Esophagus muscularis mucosa (tissue), 4 donors: Measurements from ENCODE around the gene EPHB1. TPM values are rescaled to one million over a fixed set of nuclear protein-coding genes. Genes with fewer than 3 reads are reported as not detected.

ENCODE experiments used
- DNase-seq: peaks from one replicate; pipeline ENCODE4 v3.0.0-alpha.2; 2017; ENCODE audit errors: extremely low spot score
- H3K27ac ChIP-seq, 4 donors: fragments of 200-600 bp; sonication (generic); replicated peaks in 1 of 4; 1 replicate in 3 of 4; 2 replicates in 1 of 4; pipeline ENCODE4 v1.5.1; 2016 to 2019; ENCODE audit warnings: mild to moderate bottlenecking in 1 of 4
- H3K27me3 ChIP-seq, 4 donors: fragments of 200-600 bp; sonication (generic); one replicate each; pipeline versions ENCODE4 v1.5.1 to v1.6.0; 2016 to 2019
- H3K36me3 ChIP-seq, 4 donors: fragments of 200-600 bp; sonication (generic); one replicate each; pipeline ENCODE4 v1.5.1; 2016 to 2019
- H3K4me1 ChIP-seq, 4 donors: fragments of 200-600 bp; sonication (generic); one replicate each; pipeline ENCODE4 v1.5.1; 2016 to 2019
- H3K4me3 ChIP-seq, 4 donors: fragments of 200-600 bp; sonication (generic); 1 replicate in 2 of 4; 2 replicates in 2 of 4; pipeline ENCODE4 v1.5.1; 2016 to 2019; ENCODE audit warnings: mild to moderate bottlenecking in 4 of 4, moderate library complexity in 1 of 4
- H3K9me3 ChIP-seq, 4 donors: fragments of 200-600 bp; sonication (generic); 1 replicate in 3 of 4; 2 replicates in 1 of 4; pipeline ENCODE4 v1.5.1; 2016 to 2019
- EP300 ChIP-seq: sonication (generic); formaldehyde crosslinking; IDR thresholded peaks from one replicate; pipeline ENCODE4 v1.6.1; 2017; ENCODE audit warnings: antibody characterized with exemption
- POLR2A ChIP-seq: fragments of 450-650 bp; IDR thresholded peaks from one replicate; pipeline ENCODE4 v1.6.1; 2017; ENCODE audit warnings: antibody characterized with exemption, moderate library complexity, mild to moderate bottlenecking, low read depth
- POLR2AphosphoS5 ChIP-seq, 2 donors: sonication (generic); formaldehyde crosslinking; IDR thresholded peaks; one replicate each; pipeline ENCODE4 v1.6.1; 2017; ENCODE audit warnings: antibody characterized with exemption in 2 of 2
- WGBS: methylation state at CpG from one replicate; pipeline ENCODE4 v1.1.5; 2018; 5-methylcytosine and 5-hydroxymethylcytosine counted together
- intact Hi-C: fragments of 100-400 bp; cut with DNase I; formaldehyde crosslinking; loops from one replicate; pipeline ENCODE4 v1.15.1; 2023
- total RNA-seq, 4 donors: library from RNA; depleted of rRNA; stranded (reverse); fragments of >200 nt; gene quantifications; one replicate each; pipeline versions ENCODE4 v1.1.0 to v1.2.1, GENCODE V29; 2016
- TF ChIP-seq, protein P1 (sequence below), 3 experiments: fragments of 200-600 bp in 2 of 3; fragments of 450-650 bp in 1 of 3; sonication (generic) in 2 of 3; IDR thresholded peaks; one replicate each; pipeline ENCODE4 v1.5.1; 2017 to 2019; ENCODE audit warnings: antibody characterized with exemption in 3 of 3, mild to moderate bottlenecking in 2 of 3, moderate library complexity in 1 of 3

EPHB1 gene
- total RNA-seq, 4 donors from 2014 or later = under 0.01 to 6.1 (median 2.8) TPM

DNA sequence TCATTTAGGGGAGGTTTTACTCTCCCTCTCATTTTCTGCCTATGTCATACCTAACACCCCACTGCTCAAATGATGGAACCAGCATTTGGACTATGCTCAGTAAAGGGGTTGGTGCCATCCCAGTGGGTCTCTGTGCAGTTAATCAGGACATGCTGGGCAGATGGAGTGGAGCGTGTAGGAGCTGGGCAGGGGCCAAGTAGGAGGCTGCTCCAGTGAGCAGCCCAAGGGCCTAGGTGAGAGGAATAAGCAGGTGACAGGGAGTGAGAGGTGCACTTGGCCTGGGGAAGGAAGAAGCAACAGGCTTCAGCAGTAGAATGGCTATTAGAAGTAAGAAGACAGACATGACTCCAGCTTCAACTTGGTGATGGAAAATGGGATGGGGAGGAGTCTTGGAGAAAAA, 72.2 kb downstream of the EPHB1 start:
- Histone ChIP-seq H3K9me3 (no peaks in the 10 kb centered on the region), H3K36me3 (no peaks in the 10 kb centered on the region), H3K27me3 (no peaks in the 10 kb centered on the region), H3K27ac (no peak overlapping the region), H3K4me1 (peaks cover 0 to 7% (median 0%) of the 10 kb centered on the region in 4 donors), H3K4me3 (no peak overlapping the region)
- intact Hi-C loops = no loop called here
- no peak for TF ChIP-seq EP300
- no peak for TF ChIP-seq POLR2A
- TF ChIP-seq, protein P1, sequence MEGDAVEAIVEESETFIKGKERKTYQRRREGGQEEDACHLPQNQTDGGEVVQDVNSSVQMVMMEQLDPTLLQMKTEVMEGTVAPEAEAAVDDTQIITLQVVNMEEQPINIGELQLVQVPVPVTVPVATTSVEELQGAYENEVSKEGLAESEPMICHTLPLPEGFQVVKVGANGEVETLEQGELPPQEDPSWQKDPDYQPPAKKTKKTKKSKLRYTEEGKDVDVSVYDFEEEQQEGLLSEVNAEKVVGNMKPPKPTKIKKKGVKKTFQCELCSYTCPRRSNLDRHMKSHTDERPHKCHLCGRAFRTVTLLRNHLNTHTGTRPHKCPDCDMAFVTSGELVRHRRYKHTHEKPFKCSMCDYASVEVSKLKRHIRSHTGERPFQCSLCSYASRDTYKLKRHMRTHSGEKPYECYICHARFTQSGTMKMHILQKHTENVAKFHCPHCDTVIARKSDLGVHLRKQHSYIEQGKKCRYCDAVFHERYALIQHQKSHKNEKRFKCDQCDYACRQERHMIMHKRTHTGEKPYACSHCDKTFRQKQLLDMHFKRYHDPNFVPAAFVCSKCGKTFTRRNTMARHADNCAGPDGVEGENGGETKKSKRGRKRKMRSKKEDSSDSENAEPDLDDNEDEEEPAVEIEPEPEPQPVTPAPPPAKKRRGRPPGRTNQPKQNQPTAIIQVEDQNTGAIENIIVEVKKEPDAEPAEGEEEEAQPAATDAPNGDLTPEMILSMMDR (IDR thresholded peaks at IDR 0.05) = no peak
- no peak for TF ChIP-seq POLR2AphosphoS5 (IDR thresholded peaks at IDR 0.05)
- WGBS = 81% methylated on average over 1 of the region's 1 CpG
- DNase-seq = no peak

DNA sequence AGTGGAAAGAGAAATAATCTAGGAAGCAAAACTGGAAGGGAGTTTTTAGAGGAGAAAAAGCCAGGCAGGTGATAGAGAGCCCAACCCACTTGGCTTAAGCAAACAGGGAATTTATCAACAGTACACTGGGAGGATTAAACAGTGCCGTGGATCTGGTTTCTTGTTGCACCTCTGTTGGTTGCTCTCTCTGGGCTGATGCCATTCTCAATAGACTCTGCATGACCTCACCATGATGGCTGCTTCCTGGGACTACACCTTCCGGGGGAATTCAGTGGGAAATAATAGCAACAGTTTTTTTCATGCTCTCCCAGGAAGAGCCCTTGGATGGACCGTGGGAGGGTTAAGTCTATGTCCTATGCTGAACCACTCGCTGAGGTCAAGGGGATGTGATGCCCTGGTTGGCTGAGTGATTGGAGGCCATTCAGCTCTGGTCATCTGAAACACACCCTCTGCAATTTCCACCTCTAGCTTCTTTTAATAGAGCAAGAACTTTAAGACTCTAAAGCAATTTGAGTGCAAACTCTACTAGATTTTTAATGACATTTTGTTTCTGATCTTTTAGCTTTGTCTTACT, 74.2 kb downstream of the EPHB1 start:
- Histone ChIP-seq H3K4me3 (no peak overlapping the region), H3K9me3 (no peaks in the 10 kb centered on the region), H3K27ac (no peak overlapping the region), H3K36me3 (no peaks in the 10 kb centered on the region), H3K4me1 (peaks cover 0 to 2% (median 0%) of the 10 kb centered on the region in 4 donors), H3K27me3 (no peaks in the 10 kb centered on the region)
- TF ChIP-seq POLR2A (no peak), POLR2AphosphoS5 (IDR thresholded peaks at IDR 0.05) (no peak), EP300 (no peak)
- TF ChIP-seq, protein P1 (IDR thresholded peaks at IDR 0.05) = no peak
- intact Hi-C loops = no loop called here
- WGBS = 91% methylated on average over 4 of the region's 4 CpGs
- no peak for DNase-seq

DNA sequence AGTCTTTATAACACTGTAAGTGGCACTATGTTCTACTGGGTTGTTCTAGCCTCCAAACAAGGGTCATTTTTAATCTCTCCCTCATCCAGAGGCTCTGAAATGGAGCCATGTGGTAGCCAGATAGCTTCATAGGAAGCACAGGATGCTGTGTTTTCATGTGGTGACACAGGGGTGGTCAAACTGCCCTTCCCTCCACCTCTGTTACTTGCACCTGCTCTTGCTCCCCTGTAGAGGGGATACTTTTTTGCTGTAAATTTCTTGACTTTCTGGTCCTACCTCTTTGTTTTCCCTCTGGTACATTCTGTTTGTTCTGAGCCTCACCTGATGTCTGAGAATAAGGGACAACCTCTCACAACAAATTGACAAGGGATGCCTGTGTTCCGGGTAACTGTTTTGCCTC, 76.8 kb downstream of the EPHB1 start:
- no peak for TF ChIP-seq EP300
- TF ChIP-seq, protein P1 (IDR thresholded peaks at IDR 0.05) = no peak
- no peak for TF ChIP-seq POLR2AphosphoS5 (IDR thresholded peaks at IDR 0.05)
- no peak for TF ChIP-seq POLR2A
- intact Hi-C loops = no loop called here
- H3K9me3 ChIP-seq = no peaks in the 10 kb centered on the region
- no peak for DNase-seq
- H3K27ac ChIP-seq = no peak overlapping the region
- H3K27me3 ChIP-seq = no peaks in the 10 kb centered on the region
- H3K4me1 ChIP-seq = peaks cover 0 to 10% (median 0%) of the 10 kb centered on the region in 4 donors
- no peak overlapping the region for H3K4me3 ChIP-seq
- 83% methylated on average over 1 of the region's 1 CpG for WGBS
- H3K36me3 ChIP-seq = no peaks in the 10 kb centered on the region

DNA sequence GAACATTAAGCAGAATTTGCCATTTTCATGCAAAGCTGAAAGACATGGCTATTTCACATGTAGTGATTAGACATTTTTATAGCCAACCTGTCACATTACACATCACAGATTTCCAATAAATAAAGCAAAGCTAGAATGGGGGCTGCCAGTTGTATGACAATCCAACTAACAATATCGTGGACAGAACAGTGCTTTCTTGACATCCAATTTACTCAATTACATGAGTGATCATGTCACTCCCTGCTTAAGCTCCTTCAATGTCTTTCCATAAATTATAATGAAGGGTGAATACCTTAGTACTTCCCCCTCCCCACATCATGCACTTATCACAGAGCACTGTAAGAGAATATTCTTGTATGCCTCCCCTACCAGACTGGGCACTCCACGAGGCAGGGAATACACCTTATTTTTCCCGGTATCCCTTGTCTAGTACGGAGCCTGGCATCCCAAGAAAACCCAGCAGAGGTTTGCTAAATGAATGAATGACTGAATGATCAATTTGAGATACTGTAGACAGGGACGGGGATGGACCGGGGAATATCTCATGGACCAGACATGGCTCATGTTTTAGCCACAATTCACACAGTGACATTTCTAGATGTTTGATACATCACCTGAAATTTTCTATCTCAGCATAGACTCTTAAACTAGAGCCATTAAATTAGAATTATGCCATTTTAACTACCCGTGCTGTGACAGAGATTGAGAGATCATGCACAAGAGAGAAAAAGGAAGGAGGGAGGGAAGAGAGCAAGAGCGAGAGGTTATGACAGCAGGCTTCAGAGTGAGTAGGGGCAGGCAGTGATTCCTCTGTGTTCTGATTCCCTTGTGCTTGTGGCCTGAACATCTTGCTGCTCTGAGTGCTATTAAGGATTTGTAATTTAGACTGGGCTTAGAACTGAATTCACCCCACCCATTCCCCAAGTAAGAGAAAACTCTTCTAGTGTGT, 77.7 kb downstream of the EPHB1 start:
- Histone ChIP-seq H3K27me3 (no peaks in the 10 kb centered on the region), H3K4me1 (peaks cover 0 to 10% (median 0%) of the 10 kb centered on the region in 4 donors)
- intact Hi-C loops = no loop called here

More for the DNA sequence above, 77.7 kb downstream of the EPHB1 start:
- TF ChIP-seq, protein P1 (IDR thresholded peaks at IDR 0.05) = no peak
- no peak for TF ChIP-seq EP300
- no peak for TF ChIP-seq POLR2AphosphoS5 (IDR thresholded peaks at IDR 0.05)
- TF ChIP-seq POLR2A = no peak
- no peak overlapping the region for H3K4me3 ChIP-seq
- DNase-seq = no peak
- H3K27ac ChIP-seq = no peak overlapping the region
- WGBS = 87% methylated on average over 8 of the region's 8 CpGs
- H3K36me3 ChIP-seq = no peaks in the 10 kb centered on the region
- no peaks in the 10 kb centered on the region for H3K9me3 ChIP-seq
